Lower leg skin (tissue), 4 donors: ENCODE data around the gene ABCF2. TPM values are rescaled to one million over a fixed set of nuclear protein-coding genes. Genes with fewer than 3 reads are reported as not detected.
A peak's percentile ranks its signal among the peaks of the same experiment; 100 is the strongest.

Source experiments
- DNase-seq, 2 donors: peaks; one replicate each; pipeline ENCODE4 v3.0.0-alpha.2; 2019; ENCODE audit warnings: low spot score in 2 of 2
- H3K4me3 ChIP-seq: fragments of 200-600 bp; sonication (generic); 2 replicates; pipeline ENCODE4 v1.5.1; 2017; ENCODE audit warnings: mild to moderate bottlenecking, low read depth; ENCODE audit not compliant: poor library complexity, severe bottlenecking
- CTCF ChIP-seq, 3 donors: fragments of 450-650 bp; IDR thresholded peaks; one replicate each; pipeline ENCODE4 v1.5.1; 2016; ENCODE audit warnings: antibody characterized with exemption in 3 of 3, mild to moderate bottlenecking in 3 of 3, moderate library complexity in 2 of 3
- POLR2A ChIP-seq, 2 donors: fragments of 450-650 bp; IDR thresholded peaks; one replicate each; pipeline ENCODE4 v1.6.1; 2016 to 2017; ENCODE audit warnings: antibody characterized with exemption in 2 of 2, mild to moderate bottlenecking in 1 of 2, moderate library complexity in 1 of 2
- WGBS, 2 donors: methylation state at CpG; one replicate each; pipeline ENCODE4 v1.1.5; 2018; 5-methylcytosine and 5-hydroxymethylcytosine counted together
- intact Hi-C: fragments of 100-400 bp; cut with DNase I; formaldehyde crosslinking; loops from one replicate; pipeline ENCODE4 v1.15.0; 2023; ENCODE audit warnings: low total_unique reads
- total RNA-seq, 4 donors: library from RNA; depleted of rRNA; stranded (reverse); fragments of >200 nt; gene quantifications; one replicate each; pipeline ENCODE4 v1.1.0, GENCODE V29; 2016

ABCF2 gene
- total RNA-seq, 4 donors from 2014 or later = 16.4 to 267 (median 29.1) TPM

GRCh38 chr7:151251689-151252560, 24.9 kb upstream of the ABCF2 start:
- no peak for DNase-seq
- intact Hi-C loops = no loop called here
- 3 to 5% methylated on average over 36 to 37 of the region's 79 CpGs for WGBS, 2 donors

GRCh38 chr7:151251328-151251688, 24.3 kb upstream of the ABCF2 start:
- peak overlapping the region; percentile 14 for H3K4me3 ChIP-seq
- TF ChIP-seq POLR2A (IDR thresholded peaks at IDR 0.05) = no peak
- TF ChIP-seq CTCF (IDR thresholded peaks at IDR 0.05) = no peak
- 5 to 8% methylated on average over 13 to 14 of the region's 19 CpGs for WGBS, 2 donors
- intact Hi-C loops = no loop called here
- no peak for DNase-seq

More at GRCh38 chr7:151251689-151252560, 24.9 kb upstream of the ABCF2 start:
- peak overlapping the region; percentile 35 for H3K4me3 ChIP-seq
- no peak for TF ChIP-seq CTCF (IDR thresholded peaks at IDR 0.05)
- TF ChIP-seq POLR2A (IDR thresholded peaks at IDR 0.05) = no peak

GRCh38 chr7:151250181-151251132, 23.5 kb upstream of the ABCF2 start:
- no peak for TF ChIP-seq POLR2A (IDR thresholded peaks at IDR 0.05)
- no peak for TF ChIP-seq CTCF (IDR thresholded peaks at IDR 0.05)
- H3K4me3 ChIP-seq = no peak overlapping the region
- no peak for DNase-seq
- 61 to 64% methylated on average over 7 of the region's 7 CpGs for WGBS, 2 donors
- intact Hi-C loops = no loop called here

- H3K4me3 ChIP-seq = no peak overlapping the region
- intact Hi-C loops = no loop called here
- DNase-seq = peak in 1 of 2 donors; percentile 51
- TF ChIP-seq CTCF (IDR thresholded peaks at IDR 0.05) = no peak
- 9 to 19% methylated on average over 5 of the region's 5 CpGs for WGBS, 2 donors
Observed at GRCh38 chr7:151249732-151250072, 22.7 kb upstream of the ABCF2 start.

- TF ChIP-seq CTCF (IDR thresholded peaks at IDR 0.05) = no peak
- no peak for TF ChIP-seq POLR2A (IDR thresholded peaks at IDR 0.05)
- H3K4me3 ChIP-seq = peak overlapping the region; percentile 29
- WGBS, 2 donors = 4 to 5% methylated on average over 17 to 27 of the region's 45 CpGs
- intact Hi-C loops = no loop called here
- peak in 1 of 2 donors; percentile 93 for DNase-seq
Observed at GRCh38 chr7:151249034-151249731, 22.2 kb upstream of the ABCF2 start.
